Stomach smooth muscle (tissue), 2 donors: ENCODE measurements around the gene GNA12.

ENCODE experiments used
- H3K27ac ChIP-seq: one replicate; pipeline ENCODE4 v1.7.0; 2013; ENCODE audit warnings: mild to moderate bottlenecking, low read length, inconsistent platforms
- H3K27me3 ChIP-seq, 2 donors: one replicate each; pipeline ENCODE4 v1.7.0; 2013; ENCODE audit warnings: low read length in 2 of 2; ENCODE audit not compliant: insufficient read depth in 2 of 2, control insufficient read depth in 1 of 2
- H3K36me3 ChIP-seq, 2 donors: one replicate each; pipeline ENCODE4 v1.7.0; 2013; ENCODE audit warnings: low read length in 2 of 2; ENCODE audit not compliant: control insufficient read depth in 2 of 2, insufficient read depth in 2 of 2
- H3K4me1 ChIP-seq: one replicate; pipeline ENCODE4 v1.7.0; 2013; ENCODE audit warnings: low read length; ENCODE audit not compliant: control insufficient read depth, insufficient read depth
- H3K4me3 ChIP-seq, 2 donors: one replicate each; pipeline ENCODE4 v1.7.0; 2013; ENCODE audit warnings: low read length in 2 of 2
- H3K9ac ChIP-seq, 2 donors: one replicate each; pipeline ENCODE4 v1.7.0; 2013; ENCODE audit warnings: low read length in 2 of 2, mild to moderate bottlenecking in 1 of 2
- H3K9me3 ChIP-seq, 2 donors: one replicate each; pipeline ENCODE4 v1.7.0; 2013; ENCODE audit warnings: low read length in 2 of 2; ENCODE audit not compliant: control insufficient read depth in 2 of 2
- donor health status: healthy.
- donor health status: Pancreatic carcinoma.

The GNA12 gene

DNA sequence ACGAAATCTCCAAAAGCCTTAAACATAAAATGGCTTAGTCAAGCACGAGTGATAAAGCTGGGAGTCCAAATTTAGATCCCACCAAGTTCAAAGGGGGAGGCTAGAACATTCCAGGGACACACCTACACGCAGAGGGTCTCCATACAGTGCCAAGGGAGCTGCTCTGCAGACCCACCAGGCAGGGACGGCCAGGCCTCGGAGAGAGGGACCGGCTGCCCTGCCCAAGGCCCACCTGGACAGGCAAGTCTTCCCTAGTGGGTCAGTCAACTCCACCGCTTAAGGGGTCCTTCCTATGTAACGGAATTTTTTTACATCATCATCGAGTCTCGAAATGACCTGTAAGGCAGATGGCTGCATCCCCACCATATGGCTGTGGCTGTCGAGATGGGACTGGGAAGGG is 127.6 kb downstream of the GNA12 start:
- no peak overlapping the region for H3K4me3 ChIP-seq
- H3K4me1 ChIP-seq: peaks cover 28% of the 10 kb centered on the region
- no peaks in the 10 kb centered on the region for H3K9me3 ChIP-seq
- H3K27ac ChIP-seq: peak overlapping the region; percentile 69
- no peak overlapping the region for H3K9ac ChIP-seq
- no peaks in the 10 kb centered on the region for H3K27me3 ChIP-seq
- H3K36me3 ChIP-seq: peaks cover 4 to 8% of the 10 kb centered on the region in 2 donors

DNA sequence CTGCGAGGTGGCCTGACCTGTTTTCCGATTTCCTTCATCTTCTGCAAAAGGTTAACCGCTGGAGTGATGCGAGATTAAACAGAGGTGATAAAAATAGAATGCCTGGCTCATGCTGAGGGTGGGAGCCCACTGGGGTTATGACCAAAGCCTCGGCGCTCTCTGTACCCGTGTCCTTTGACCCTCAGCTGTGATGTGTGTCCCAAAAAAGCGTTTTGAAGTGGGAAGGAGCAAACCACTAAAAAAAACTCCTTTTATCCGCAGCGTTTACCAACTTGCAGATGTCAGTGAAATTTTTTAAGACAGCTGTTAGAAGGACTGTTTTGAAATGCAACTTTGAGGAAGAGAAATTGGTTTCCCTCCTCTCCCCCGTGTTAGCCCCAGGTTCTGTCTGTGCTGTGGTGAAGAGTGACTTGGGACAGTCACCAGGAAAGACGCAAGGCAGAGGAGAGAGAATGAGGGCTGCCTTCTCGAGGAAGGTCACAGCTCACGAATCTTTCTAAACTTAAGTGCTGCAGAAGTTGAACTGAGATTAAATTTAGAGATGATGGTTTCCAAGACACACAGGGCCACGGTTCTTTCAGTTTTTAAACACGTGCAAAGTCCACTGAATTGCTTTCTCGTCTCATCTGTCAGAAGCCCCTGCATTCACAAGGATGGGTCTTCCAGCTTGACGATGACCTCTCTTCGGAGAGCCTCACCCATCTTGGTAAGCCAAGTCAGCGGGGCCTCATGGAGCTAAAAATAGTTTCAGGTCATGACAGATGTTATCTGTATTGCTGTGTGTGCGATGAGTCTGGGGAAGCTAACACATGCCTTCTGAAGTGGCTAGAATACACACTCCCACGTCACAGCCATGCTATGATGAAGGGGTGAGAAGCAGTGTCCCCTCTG is 128.5 kb downstream of the GNA12 start:
- H3K27me3 ChIP-seq: no peaks in the 10 kb centered on the region
- H3K27ac ChIP-seq: peak overlapping the region; percentile 69
- H3K9me3 ChIP-seq: no peaks in the 10 kb centered on the region
- H3K9ac ChIP-seq: no peak overlapping the region
- peaks cover 0 to 3% of the 10 kb centered on the region in 2 donors for H3K36me3 ChIP-seq
- H3K4me1 ChIP-seq: peaks cover 28% of the 10 kb centered on the region
- H3K4me3 ChIP-seq: no peak overlapping the region

DNA sequence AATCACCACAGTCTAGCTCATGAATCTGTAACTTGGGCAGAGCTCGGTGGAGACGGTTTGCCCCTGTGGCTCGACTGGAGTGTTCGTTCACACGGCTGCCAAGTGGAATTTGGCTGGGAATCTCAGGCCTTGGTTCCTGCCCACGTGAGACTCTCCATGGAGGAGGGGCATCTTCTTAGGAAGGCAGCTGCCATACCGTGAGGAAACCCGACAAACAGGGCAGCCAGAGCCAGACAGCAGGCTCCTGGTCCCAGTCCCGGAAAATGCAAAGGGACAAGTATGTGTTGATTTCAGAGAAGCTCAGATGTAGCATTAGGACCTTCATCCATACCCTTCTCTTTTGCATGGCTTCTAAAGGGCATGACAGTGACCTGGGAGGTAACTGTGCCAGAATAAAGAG is 129.5 kb downstream of the GNA12 start:
- Histone ChIP-seq H3K27me3 (no peaks in the 10 kb centered on the region), H3K9ac (no peak overlapping the region), H3K4me3 (no peak overlapping the region), H3K4me1 (peaks cover 30% of the 10 kb centered on the region), H3K27ac (no peak overlapping the region), H3K36me3 (no peaks in the 10 kb centered on the region), H3K9me3 (no peaks in the 10 kb centered on the region)

DNA sequence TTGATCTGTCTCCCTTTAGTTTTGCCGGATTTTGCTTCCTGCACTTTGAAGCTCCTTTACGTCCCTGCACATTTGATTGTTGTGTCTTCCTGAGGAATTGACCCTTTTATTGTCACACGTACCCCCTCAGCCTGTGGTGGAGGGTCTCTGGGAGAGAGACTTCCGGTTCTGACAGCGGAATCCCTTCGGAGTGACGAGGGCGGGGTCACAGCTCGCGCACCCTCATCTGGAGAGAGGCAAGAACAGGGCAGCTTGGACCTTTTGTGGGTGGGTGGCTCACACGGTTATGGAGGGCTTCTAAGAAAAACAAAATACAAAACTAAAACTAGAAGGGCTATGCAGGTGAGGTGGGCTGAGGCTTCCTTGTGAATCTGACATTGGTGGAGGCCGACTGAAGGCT is 130.1 kb downstream of the GNA12 start:
- Histone ChIP-seq H3K4me1 (peaks cover 33% of the 10 kb centered on the region), H3K36me3 (no peaks in the 10 kb centered on the region)

DNA sequence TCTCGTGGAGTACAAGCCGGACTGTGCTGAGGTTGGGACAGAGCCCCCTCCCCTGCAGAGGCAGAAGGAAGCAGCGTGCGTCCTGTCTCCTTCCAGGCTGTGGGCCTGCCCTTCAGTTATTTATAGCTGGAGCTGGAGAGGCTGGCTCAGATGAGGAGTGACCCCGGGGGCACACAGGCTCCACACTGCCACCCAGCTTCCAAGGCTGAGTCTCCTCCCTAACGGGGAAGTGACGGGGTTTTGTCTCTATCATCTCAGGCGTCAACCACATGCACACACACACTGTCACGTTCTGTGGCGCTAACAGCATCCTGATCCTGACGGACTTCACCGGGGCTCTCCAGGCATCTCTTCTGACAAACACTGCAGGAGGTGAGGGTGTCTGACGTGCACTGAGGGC is 130.7 kb downstream of the GNA12 start:
- no peak overlapping the region for H3K4me3 ChIP-seq
- no peak overlapping the region for H3K9ac ChIP-seq
- no peaks in the 10 kb centered on the region for H3K27me3 ChIP-seq
- no peaks in the 10 kb centered on the region for H3K9me3 ChIP-seq
- peaks cover 33% of the 10 kb centered on the region for H3K4me1 ChIP-seq
- no peaks in the 10 kb centered on the region for H3K36me3 ChIP-seq
- H3K27ac ChIP-seq: no peak overlapping the region

More for the DNA sequence above, 130.1 kb downstream of the GNA12 start:
- Histone ChIP-seq H3K9ac (no peak overlapping the region), H3K27me3 (no peaks in the 10 kb centered on the region), H3K9me3 (no peaks in the 10 kb centered on the region), H3K4me3 (no peak overlapping the region), H3K27ac (no peak overlapping the region)

DNA sequence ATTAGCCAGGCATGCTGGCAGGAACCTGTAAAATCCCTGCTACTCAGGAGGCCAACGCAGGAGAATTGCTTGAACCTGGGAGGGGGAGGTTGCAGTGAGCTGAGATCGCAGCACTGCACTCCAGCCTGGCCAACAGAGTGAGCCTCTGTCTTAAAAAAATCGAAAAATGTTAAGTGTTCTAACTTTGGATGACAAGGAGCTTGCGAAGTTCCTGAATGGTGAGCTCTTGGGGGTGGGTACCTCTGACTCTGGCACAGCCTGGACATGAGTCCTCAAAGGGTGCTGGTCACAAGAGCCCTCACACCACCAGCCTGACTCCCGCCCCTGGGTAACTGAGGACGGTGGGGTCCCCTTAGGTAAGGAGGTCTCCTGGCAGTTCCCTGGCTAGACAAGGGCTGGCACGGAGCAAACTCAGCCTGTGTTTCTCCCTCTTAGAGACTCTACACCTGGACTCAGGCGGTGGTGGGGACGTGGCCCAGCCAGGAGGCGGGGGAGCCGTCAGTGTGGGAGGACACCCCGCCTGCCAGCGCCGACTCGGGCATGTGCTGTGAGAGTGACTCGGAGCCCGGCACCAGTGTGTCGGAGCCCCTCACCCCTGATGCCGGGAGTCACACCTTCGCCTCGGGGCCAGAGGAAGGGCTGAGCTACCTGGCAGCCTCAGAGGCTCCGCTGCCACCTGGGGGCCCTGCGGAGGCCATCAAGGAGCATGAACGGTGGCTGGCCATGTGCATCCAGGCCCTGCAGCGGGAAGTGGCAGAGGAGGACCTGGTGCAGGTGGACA is 132.0 kb downstream of the GNA12 start:
- peaks cover 21% of the 10 kb centered on the region for H3K4me1 ChIP-seq
- no peak overlapping the region for H3K27ac ChIP-seq
- no peaks in the 10 kb centered on the region for H3K27me3 ChIP-seq

DNA sequence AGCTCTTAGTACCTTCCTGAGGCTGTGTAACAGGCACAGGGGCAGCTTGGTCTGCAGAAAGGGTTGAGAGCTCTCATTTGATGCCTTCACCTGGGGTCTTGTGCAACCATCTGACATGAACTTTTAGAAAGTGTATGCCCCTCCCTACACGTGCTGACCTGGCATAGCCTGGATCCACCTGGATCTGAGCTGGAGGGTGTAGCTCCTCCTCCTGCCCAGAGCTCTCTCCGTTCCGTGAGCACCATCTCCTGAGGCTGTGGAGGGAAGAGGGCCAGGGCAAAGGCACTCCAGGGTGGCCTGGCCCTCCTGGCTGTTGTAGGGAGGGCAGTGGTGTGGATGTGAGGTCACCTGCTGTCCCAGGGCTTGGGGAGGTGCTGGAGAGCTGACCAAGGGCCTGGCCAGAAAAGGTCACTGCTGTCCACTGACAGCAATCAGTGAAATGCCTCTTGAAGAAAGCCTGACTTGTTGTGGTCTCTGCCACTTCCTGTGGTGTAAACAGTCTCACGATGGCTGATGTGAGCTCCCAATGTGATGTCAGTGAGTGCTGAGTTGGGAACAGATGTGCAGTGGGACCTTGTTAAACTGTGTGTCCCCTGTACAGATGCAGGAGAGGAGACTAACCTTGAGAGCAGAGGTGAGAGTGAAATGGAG is 133.1 kb downstream of the GNA12 start:
- H3K36me3 ChIP-seq: no peaks in the 10 kb centered on the region
- H3K9ac ChIP-seq: no peak overlapping the region
- H3K27ac ChIP-seq: no peak overlapping the region
- H3K4me1 ChIP-seq: peaks cover 12% of the 10 kb centered on the region
- H3K4me3 ChIP-seq: no peak overlapping the region
- no peaks in the 10 kb centered on the region for H3K9me3 ChIP-seq
- H3K27me3 ChIP-seq: no peaks in the 10 kb centered on the region

More for the DNA sequence above, 132.0 kb downstream of the GNA12 start:
- Histone ChIP-seq H3K9ac (no peak overlapping the region), H3K36me3 (no peaks in the 10 kb centered on the region), H3K4me3 (no peak overlapping the region), H3K9me3 (no peaks in the 10 kb centered on the region)

DNA sequence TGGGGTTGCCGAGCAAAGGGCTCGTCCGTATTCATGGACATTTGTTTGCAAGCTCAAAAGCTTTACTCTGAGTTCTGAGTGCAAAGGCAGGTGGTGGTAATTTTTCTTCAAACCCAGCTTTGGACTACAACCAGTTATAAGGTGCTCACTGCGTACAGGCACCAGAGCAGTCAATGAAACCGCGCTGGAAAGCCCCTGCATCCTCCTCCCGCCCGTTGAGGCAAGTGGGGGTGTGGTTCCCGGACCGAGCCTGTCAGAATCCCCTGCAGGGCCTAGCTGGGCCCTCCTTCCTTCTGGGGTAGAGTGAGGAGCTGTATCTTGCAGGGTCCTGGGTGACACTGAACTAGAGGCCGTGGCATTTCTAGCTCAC is 133.8 kb downstream of the GNA12 start:
- Histone ChIP-seq H3K9ac (no peak overlapping the region), H3K36me3 (no peaks in the 10 kb centered on the region), H3K27me3 (no peaks in the 10 kb centered on the region), H3K27ac (no peak overlapping the region), H3K9me3 (no peaks in the 10 kb centered on the region), H3K4me1 (peaks cover 12% of the 10 kb centered on the region), H3K4me3 (no peak overlapping the region)

DNA sequence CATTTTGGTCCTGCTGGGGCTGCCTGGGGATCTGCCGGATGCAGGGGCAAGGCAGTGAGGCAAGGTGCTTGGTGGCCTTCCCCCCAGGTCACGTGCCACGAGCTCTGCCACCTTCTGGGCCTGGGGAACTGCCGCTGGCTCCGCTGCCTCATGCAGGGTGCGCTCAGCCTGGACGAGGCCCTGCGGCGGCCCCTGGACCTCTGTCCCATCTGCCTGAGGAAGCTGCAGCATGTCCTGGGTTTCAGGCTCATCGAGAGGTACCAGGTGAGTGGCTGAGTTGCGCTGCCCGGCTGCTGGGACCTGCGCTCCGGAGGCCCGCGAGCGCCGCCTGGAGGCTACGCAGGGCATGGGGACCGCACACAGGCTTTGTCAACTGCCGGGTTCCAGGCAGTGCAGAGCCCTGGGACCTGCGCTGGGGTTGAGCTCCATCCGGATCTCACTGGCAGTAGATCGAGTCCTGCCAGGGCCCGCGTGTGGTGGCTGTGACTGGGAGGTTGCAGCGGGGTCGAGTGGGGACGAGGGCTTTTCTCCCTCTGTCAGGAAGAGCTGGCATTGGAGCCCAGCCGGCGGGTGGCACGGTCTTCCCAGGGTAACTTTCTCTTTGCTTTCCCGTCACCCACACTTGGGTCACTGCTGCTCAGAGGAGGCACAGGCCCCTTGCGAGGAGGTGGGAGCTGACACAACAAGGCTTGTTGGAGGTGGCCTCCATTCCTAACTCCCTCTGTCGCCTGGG is 134.4 kb downstream of the GNA12 start:
- no peak overlapping the region for H3K9ac ChIP-seq
- no peaks in the 10 kb centered on the region for H3K36me3 ChIP-seq
- H3K9me3 ChIP-seq: peaks cover 0 to 3% of the 10 kb centered on the region in 2 donors
- peaks cover 12% of the 10 kb centered on the region for H3K4me1 ChIP-seq
- no peak overlapping the region for H3K27ac ChIP-seq
- H3K4me3 ChIP-seq: peak overlapping the region in 1 of 2 donors; percentile 22
- H3K27me3 ChIP-seq: no peaks in the 10 kb centered on the region
